Caco-2 (cell line): Measurements from ENCODE around the gene FITM1. TPM values are rescaled to one million over a fixed set of nuclear protein-coding genes. Genes with fewer than 3 reads are reported as not detected.
A peak's percentile ranks its signal among the peaks of the same experiment; 100 is the strongest.

Experiments
- BruUV-seq: library from RNA; stranded (reverse); fragments of 400-500 nt; replicated peaks from 2 replicates; lab custom pipeline; 2021; lab: Mats Ljungman, UMichigan
- CTCF ChIA-PET: fragments of 300-600 bp; sonication (Branson Sonifier 250); formaldehyde crosslinking; loops from one replicate; lab custom pipeline; 2022; ENCODE audit warnings: antibody characterized with exemption; lab: Charles Lee
- POLR2A ChIA-PET: fragments of 300-600 bp; sonication (Branson Sonifier 250); formaldehyde crosslinking; loops from one replicate; lab custom pipeline; 2022; ENCODE audit warnings: antibody characterized with exemption; lab: Charles Lee
- DNase-seq, 2 experiments: peaks; one replicate each; pipeline versions ENCODE4 v3.0.0 to v3.0.0-alpha.2; 2020 to 2022
- H3K27me3 ChIP-seq: replicated peaks from 2 replicates; pipeline ENCODE4 v1.6.0; 2011; ENCODE audit warnings: low read length; ENCODE audit not compliant: control insufficient read depth, insufficient read depth
- H3K36me3 ChIP-seq: 2 replicates; pipeline ENCODE4 v1.5.1; 2011; ENCODE audit warnings: low read length; ENCODE audit not compliant: control insufficient read depth, insufficient read depth
- H3K4me1 ChIP-seq: fragments of 250-450 bp; sonication (Bioruptor Pico); 2 replicates; pipeline ENCODE4 v1.5.1; 2020; ENCODE audit warnings: mild to moderate bottlenecking
- H3K4me3 ChIP-seq: 2 replicates; pipeline ENCODE4 v1.5.1; 2011; ENCODE audit warnings: low read depth, mild to moderate bottlenecking, control low read depth, low read length
- H3K9me3 ChIP-seq: fragments of 250-450 bp; sonication (Bioruptor Pico); 2 replicates; pipeline ENCODE4 v1.5.1; 2020; ENCODE audit warnings: mild to moderate bottlenecking, moderate library complexity
- H3K27ac Mint-ChIP-seq: one replicate; pipeline ENCODE4 v1.8.0; 2022; ENCODE audit warnings: mixed read lengths; ENCODE audit not compliant: unreplicated experiment
- H3K27me3 Mint-ChIP-seq: one replicate; pipeline ENCODE4 v1.8.0; 2022; ENCODE audit warnings: mixed read lengths; ENCODE audit not compliant: insufficient read depth, unreplicated experiment
- H3K36me3 Mint-ChIP-seq: one replicate; pipeline ENCODE4 v1.8.0; 2022; ENCODE audit warnings: mild to moderate bottlenecking, mixed read lengths; ENCODE audit not compliant: insufficient read depth, unreplicated experiment
- H3K4me1 Mint-ChIP-seq: one replicate; pipeline ENCODE4 v1.8.0; 2022; ENCODE audit warnings: low read depth, mixed read lengths; ENCODE audit not compliant: unreplicated experiment
- H3K4me3 Mint-ChIP-seq: one replicate; pipeline ENCODE4 v1.8.0; 2022; ENCODE audit warnings: mild to moderate bottlenecking, moderate library complexity, mixed read lengths; ENCODE audit not compliant: unreplicated experiment
- H3K9me3 Mint-ChIP-seq: one replicate; pipeline ENCODE4 v1.8.0; 2022; ENCODE audit warnings: mixed read lengths; ENCODE audit not compliant: unreplicated experiment
- CTCF ChIP-seq, 2 experiments: fragments of 200-600 bp in 1 of 2; IDR thresholded peaks; 1 replicate in 1 of 2; 2 replicates in 1 of 2; pipeline versions ENCODE4 v1.5.1 to v1.8.0; 2011 to 2022; ENCODE audit warnings: antibody characterized with exemption in 1 of 2, control low read depth in 1 of 2, inconsistent platforms in 1 of 2, low read depth in 1 of 2, low read length in 1 of 2, mild to moderate bottlenecking in 1 of 2, moderate library complexity in 1 of 2; ENCODE audit not compliant: insufficient read depth in 1 of 2, severe bottlenecking in 1 of 2, unreplicated experiment in 1 of 2
- intact Hi-C: fragments of 100-400 bp; cut with micrococcal nuclease; formaldehyde crosslinking; loops from one replicate; pipeline ENCODE4 v1.10.0; 2022; ENCODE audit not compliant: unreplicated experiment
- total RNA-seq: library from RNA; stranded (reverse); gene quantifications from 2 replicates; pipeline ENCODE4 v1.2.3, GENCODE V29; 2022

Gene FITM1
- total RNA-seq, 1 experiment from 2014 or later, result 0.39 TPM

GRCh38 chr14:24141097-24141880 is 10.8 kb downstream of the FITM1 start, which contains the start of gene EMC9:
EMC9 (minus strand) TSS chr14:24141591; CDS start chr14:24141304, 287 bp downstream.
- Mint-ChIP-seq H3K27me3 (no peaks in the 10 kb centered on the region), H3K4me1 (peaks cover 43% of the 10 kb centered on the region), H3K27ac (peak within 1 kb of the TSS; percentile 88), H3K4me3 (peak within 1 kb of the TSS; percentile 99), H3K9me3 (no peaks in the 10 kb centered on the region), H3K36me3 (peaks cover 28% of the 10 kb centered on the region)
- Histone ChIP-seq H3K4me1 (no peaks in the 10 kb centered on the region; the same call in 1 of the 2 replicates), H3K27me3 (no peaks in the 10 kb centered on the region), H3K36me3 (peaks cover 5% of the 10 kb centered on the region), H3K9me3 (no peaks in the 10 kb centered on the region), H3K4me3 (peak within 1 kb of the TSS; percentile 84)
- ChIA-PET CTCF (interaction anchor here (0.6 to 1.7 kb wide), 8 partner anchors 10 to 188 kb away, joined by 3 to 13 read pairs (median 5); partner anchors contain the start of genes DCAF11, DHRS4, IRF9 and NRL), POLR2A (interaction anchor here (0.5 to 1.7 kb wide), 12 partner anchors 8 to 101 kb away, joined by 3 to 24 read pairs (median 4); partner anchors contain the start of genes CHMP4A, DCAF11, IPO4 and IRF9)
- BruUV-seq, result TSS peak; percentile 13
- peak; percentile 13 to 50 for TF ChIP-seq CTCF (IDR thresholded peaks at IDR 0.05; ENCODE audit: insufficient read depth in 1 of 2, low read depth in 1 of 2, low read length in 1 of 2, severe bottlenecking in 1 of 2, unreplicated experiment in 1 of 2)
- DNase-seq, result peak; percentile 99 to 100
- intact Hi-C loops, result loop anchor here (1.0 to 2.0 kb wide), 3 partner anchors 20 to 72 kb away; partner anchors contain the start of genes CHMP4A, DCAF11, IRF9 and NRL

- H3K4me1 Mint-ChIP-seq, result peaks cover 32% of the 10 kb centered on the region
- no peak overlapping the region for H3K27ac Mint-ChIP-seq
- Histone ChIP-seq H3K27me3 (no peaks in the 10 kb centered on the region), H3K4me1 (peaks cover 5% of the 10 kb centered on the region), H3K4me3 (no peak overlapping the region), H3K36me3 (peaks cover 5% of the 10 kb centered on the region), H3K9me3 (no peaks in the 10 kb centered on the region)
- no peaks in the 10 kb centered on the region for H3K9me3 Mint-ChIP-seq
- H3K36me3 Mint-ChIP-seq, result peaks cover 48% of the 10 kb centered on the region
- no peak for TF ChIP-seq CTCF (IDR thresholded peaks at IDR 0.05; ENCODE audit: insufficient read depth in 1 of 2, low read depth in 1 of 2, low read length in 1 of 2, severe bottlenecking in 1 of 2, unreplicated experiment in 1 of 2)
- ChIA-PET CTCF (no interaction called here), POLR2A (no interaction called here)
- DNase-seq, result no peak
- no peaks in the 10 kb centered on the region for H3K27me3 Mint-ChIP-seq
- BruUV-seq, result no TSS peak
- peak overlapping the region; percentile 54 for H3K4me3 Mint-ChIP-seq
- intact Hi-C loops, result no loop called here
Measured at GRCh38 chr14:24143511-24143910, 13.1 kb downstream of the FITM1 start.

- no peak overlapping the region for H3K4me3 Mint-ChIP-seq
- H3K4me3 ChIP-seq, result no peak overlapping the region
- H3K36me3 Mint-ChIP-seq, result peaks cover 45% of the 10 kb centered on the region
- ChIA-PET POLR2A (no interaction called here), CTCF (no interaction called here)
- TF ChIP-seq CTCF (IDR thresholded peaks at IDR 0.05; ENCODE audit: insufficient read depth in 1 of 2, low read depth in 1 of 2, low read length in 1 of 2, severe bottlenecking in 1 of 2, unreplicated experiment in 1 of 2), result no peak
- DNase-seq, result no peak
- no peaks in the 10 kb centered on the region for H3K9me3 Mint-ChIP-seq
- peaks cover 23% of the 10 kb centered on the region for H3K4me1 Mint-ChIP-seq
- H3K27me3 ChIP-seq, result no peaks in the 10 kb centered on the region
- H3K4me1 ChIP-seq, result peaks cover 6% of the 10 kb centered on the region
- H3K27ac Mint-ChIP-seq, result no peak overlapping the region
- H3K9me3 ChIP-seq, result no peaks in the 10 kb centered on the region
- no TSS peak for BruUV-seq
- intact Hi-C loops, result no loop called here
- H3K27me3 Mint-ChIP-seq, result no peaks in the 10 kb centered on the region
- peaks cover 2% of the 10 kb centered on the region; the same call in 1 of the 2 replicates for H3K36me3 ChIP-seq
Measured at GRCh38 chr14:24144451-24144850, 14.0 kb downstream of the FITM1 start.
